Neural cell (in vitro differentiated cells): ENCODE measurements around the gene PIGS. TPM values are rescaled to one million over a fixed set of nuclear protein-coding genes. Genes with fewer than 3 reads are reported as not detected.

Experiments
- H2AFZ ChIP-seq: fragments of 200-600, 300-800 bp; sonication (generic), shearing (Covaris generic); 2 replicates; pipeline ENCODE4 v1.6.0; 2014; ENCODE audit warnings: low read depth, mild to moderate bottlenecking, antibody characterized with exemption, low read length, moderate library complexity
- H3F3A ChIP-seq: fragments of 200-600 bp; shearing (Covaris generic); 2 replicates; pipeline ENCODE4 v1.6.1; 2016; ENCODE audit warnings: mild to moderate bottlenecking, moderate library complexity, mixed read lengths, antibody characterized with exemption, low read length; ENCODE audit not compliant: insufficient read depth, poor library complexity, severe bottlenecking
- H3K27ac ChIP-seq: fragments of 200-600, 300-800 bp; sonication (generic), shearing (Covaris generic); 2 replicates; pipeline ENCODE4 v1.5.1; 2014; ENCODE audit warnings: mild to moderate bottlenecking, low read length, moderate library complexity
- H3K27me3 ChIP-seq: fragments of 300-800, 200-600 bp; sonication (generic), shearing (Covaris generic); 2 replicates; pipeline ENCODE4 v1.6.0; 2014; ENCODE audit warnings: mild to moderate bottlenecking, low read depth, low read length, moderate library complexity; ENCODE audit not compliant: insufficient read depth
- H3K36me3 ChIP-seq: fragments of 300-800, 200-600 bp; sonication (generic), shearing (Covaris generic); 2 replicates; pipeline ENCODE4 v1.5.1; 2014; ENCODE audit warnings: mild to moderate bottlenecking, antibody characterized with exemption, low read length, moderate library complexity; ENCODE audit not compliant: insufficient read depth
- H3K4me2 ChIP-seq: fragments of 300-800, 200-600 bp; sonication (generic), shearing (Covaris generic); 2 replicates; pipeline ENCODE4 v1.6.0; 2014; ENCODE audit warnings: mild to moderate bottlenecking, low read length
- H3K4me3 ChIP-seq: fragments of 300-800, 200-600 bp; sonication (generic), shearing (Covaris generic); 2 replicates; pipeline ENCODE4 v1.5.1; 2014; ENCODE audit warnings: mild to moderate bottlenecking, low read length, moderate library complexity
- H3K79me2 ChIP-seq: fragments of 200-600 bp; shearing (Covaris generic); replicated peaks from 2 replicates; pipeline ENCODE4 v1.6.0; 2014; ENCODE audit warnings: mild to moderate bottlenecking, low read length, moderate library complexity; ENCODE audit not compliant: insufficient read depth
- H3K9ac ChIP-seq: fragments of 300-800, 200-600 bp; sonication (generic), shearing (Covaris generic); 2 replicates; pipeline ENCODE4 v1.6.1; 2016; ENCODE audit warnings: mild to moderate bottlenecking, low read length, mixed read lengths
- H3K9me2 ChIP-seq: fragments of 200-600 bp; shearing (Covaris generic); 2 replicates; pipeline ENCODE4 v1.6.1; 2016; ENCODE audit warnings: mild to moderate bottlenecking, low read length, mixed read lengths; ENCODE audit not compliant: insufficient read depth
- H3K9me3 ChIP-seq: fragments of 200-600, 300-800 bp; sonication (generic), shearing (Covaris generic); 2 replicates; pipeline ENCODE4 v1.6.1; 2016; ENCODE audit warnings: mild to moderate bottlenecking, mixed run types, low read length, moderate library complexity, mixed read lengths
- H4K20me1 ChIP-seq: fragments of 200-600 bp; shearing (Covaris generic); 2 replicates; pipeline ENCODE4 v1.6.1; 2016; ENCODE audit warnings: mild to moderate bottlenecking, mixed run types; ENCODE audit not compliant: insufficient read depth
- CTCF ChIP-seq: fragments of 450-650 bp; IDR thresholded peaks from 2 replicates; pipeline ENCODE4 v1.5.1; 2014; ENCODE audit warnings: antibody characterized with exemption, mild to moderate bottlenecking, moderate library complexity; ENCODE audit not compliant: poor library complexity, severe bottlenecking
- EP300 ChIP-seq: fragments of 450-650 bp; conservative IDR thresholded peaks from 2 replicates; pipeline ENCODE4 v1.6.1; 2014; ENCODE audit warnings: antibody characterized with exemption, mild to moderate bottlenecking, moderate library complexity; ENCODE audit not compliant: poor library complexity, severe bottlenecking
- MXI1 ChIP-seq: fragments of 450-650 bp; conservative IDR thresholded peaks from 2 replicates; pipeline ENCODE4 v1.6.1; 2014; ENCODE audit warnings: antibody characterized with exemption, mild to moderate bottlenecking; ENCODE audit not compliant: poor library complexity, severe bottlenecking
- POLR2AphosphoS5 ChIP-seq: IDR thresholded peaks from 2 replicates; pipeline ENCODE4 v1.6.1; 2012
- RAD21 ChIP-seq: fragments of 450-650 bp; conservative IDR thresholded peaks from 2 replicates; pipeline ENCODE4 v1.6.1; 2014; ENCODE audit warnings: antibody characterized with exemption, mild to moderate bottlenecking, moderate library complexity
- REST ChIP-seq: IDR thresholded peaks from 2 replicates; pipeline ENCODE4 v1.6.1; 2012; ENCODE audit warnings: borderline replicate concordance
- SMC3 ChIP-seq: fragments of 450-650 bp; conservative IDR thresholded peaks from 2 replicates; pipeline ENCODE4 v1.6.1; 2014; ENCODE audit warnings: antibody characterized with exemption, mild to moderate bottlenecking, moderate library complexity; ENCODE audit not compliant: poor library complexity
- polyA plus RNA-seq: library from polyadenylated mRNA; depleted of rRNA; stranded (reverse); fragments of >200 nt; gene quantifications from 2 replicates; pipeline ENCODE4 v1.2.3, GENCODE V29; 2014

The PIGS gene
- polyA plus RNA-seq, 1 donor from 2014 or later, result 37.6 TPM

GRCh38 chr17:28574526-28574925 lies 3.2 kb upstream of the PIGS start:
- Histone ChIP-seq H3K4me2 (no peak overlapping the region), H3K79me2 (peaks cover 11% of the 10 kb centered on the region), H3K36me3 (no peaks in the 10 kb centered on the region), H3K27me3 (no peaks in the 10 kb centered on the region), H3K9me3 (no peaks in the 10 kb centered on the region), H3K27ac (no peak overlapping the region), H4K20me1 (no peaks in the 10 kb centered on the region), H3K4me3 (no peak overlapping the region), H3K9ac (no peak overlapping the region), H3K9me2 (no peaks in the 10 kb centered on the region), H3F3A (no peaks in the 10 kb centered on the region), H2AFZ (no peak overlapping the region)
- TF ChIP-seq CTCF (peak; percentile 14), POLR2AphosphoS5 (no peak)

GRCh38 chr17:28573966-28574480 lies 2.7 kb upstream of the PIGS start:
- H3K9ac ChIP-seq, result no peak overlapping the region
- TF ChIP-seq EP300, result no peak
- TF ChIP-seq REST, result no peak
- TF ChIP-seq RAD21, result no peak
- TF ChIP-seq SMC3, result no peak
- TF ChIP-seq MXI1, result no peak
- TF ChIP-seq CTCF, result no peak
- TF ChIP-seq POLR2AphosphoS5, result no peak
- no peaks in the 10 kb centered on the region for H3K36me3 ChIP-seq
- H2AFZ ChIP-seq, result no peak overlapping the region
- no peaks in the 10 kb centered on the region for H3F3A ChIP-seq
- no peak overlapping the region for H3K27ac ChIP-seq
- peaks cover 13% of the 10 kb centered on the region for H3K79me2 ChIP-seq
- H3K4me3 ChIP-seq, result no peak overlapping the region
- no peaks in the 10 kb centered on the region for H3K9me2 ChIP-seq
- H4K20me1 ChIP-seq, result no peaks in the 10 kb centered on the region
- no peak overlapping the region for H3K4me2 ChIP-seq
- no peaks in the 10 kb centered on the region for H3K27me3 ChIP-seq
- no peaks in the 10 kb centered on the region for H3K9me3 ChIP-seq
